ENCODE measurements around the gene TMEM143.

The TMEM143 gene

GRCh38 chr19:48355365-48355954, 8.3 kb downstream of the TMEM143 start:
- no peak overlapping the region for H3K4me3 ChIP-seq (ENCODE audit: low read length)
- DNase-seq (ENCODE audit: low read depth), result no peak
- TF ChIP-seq, protein P1, sequence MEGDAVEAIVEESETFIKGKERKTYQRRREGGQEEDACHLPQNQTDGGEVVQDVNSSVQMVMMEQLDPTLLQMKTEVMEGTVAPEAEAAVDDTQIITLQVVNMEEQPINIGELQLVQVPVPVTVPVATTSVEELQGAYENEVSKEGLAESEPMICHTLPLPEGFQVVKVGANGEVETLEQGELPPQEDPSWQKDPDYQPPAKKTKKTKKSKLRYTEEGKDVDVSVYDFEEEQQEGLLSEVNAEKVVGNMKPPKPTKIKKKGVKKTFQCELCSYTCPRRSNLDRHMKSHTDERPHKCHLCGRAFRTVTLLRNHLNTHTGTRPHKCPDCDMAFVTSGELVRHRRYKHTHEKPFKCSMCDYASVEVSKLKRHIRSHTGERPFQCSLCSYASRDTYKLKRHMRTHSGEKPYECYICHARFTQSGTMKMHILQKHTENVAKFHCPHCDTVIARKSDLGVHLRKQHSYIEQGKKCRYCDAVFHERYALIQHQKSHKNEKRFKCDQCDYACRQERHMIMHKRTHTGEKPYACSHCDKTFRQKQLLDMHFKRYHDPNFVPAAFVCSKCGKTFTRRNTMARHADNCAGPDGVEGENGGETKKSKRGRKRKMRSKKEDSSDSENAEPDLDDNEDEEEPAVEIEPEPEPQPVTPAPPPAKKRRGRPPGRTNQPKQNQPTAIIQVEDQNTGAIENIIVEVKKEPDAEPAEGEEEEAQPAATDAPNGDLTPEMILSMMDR (conservative IDR thresholded peaks at IDR 0.05; ENCODE audit: low read length), result no peak

DNA sequence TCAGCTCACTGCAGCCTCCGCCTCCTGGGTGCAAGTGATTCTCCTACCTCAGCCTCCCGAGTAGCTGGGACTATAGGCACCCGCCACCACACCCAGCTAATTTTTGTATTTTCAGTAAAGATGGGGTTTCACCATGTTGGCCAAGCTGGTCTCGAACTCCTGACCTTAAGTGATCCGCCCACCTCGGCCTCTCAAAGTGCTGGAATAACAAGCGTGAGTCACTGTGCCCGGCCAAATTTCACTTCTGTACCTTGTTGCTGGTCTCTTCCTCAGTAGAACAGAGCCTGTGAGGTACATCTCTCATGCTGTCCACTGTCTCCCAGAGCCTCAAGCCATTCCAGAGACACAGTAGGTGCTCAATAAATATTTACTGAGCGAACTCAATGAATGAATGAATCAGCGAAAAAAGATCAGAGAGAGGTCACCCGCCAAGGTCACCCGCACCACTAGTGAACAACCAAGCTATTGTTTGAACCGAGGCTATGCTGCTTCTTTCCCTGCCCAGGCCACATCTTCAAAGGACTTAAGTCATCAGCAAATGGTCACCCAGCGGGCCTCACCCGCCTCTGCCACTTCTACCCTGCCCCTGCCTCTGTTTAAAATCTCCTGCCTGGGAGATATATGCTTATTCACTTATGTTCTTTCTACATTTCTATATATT, 9.3 kb downstream of the TMEM143 start:
- no peak for DNase-seq (ENCODE audit: low read depth)

GRCh38 chr19:48353677-48354076, 10.1 kb downstream of the TMEM143 start:
- TF ChIP-seq, protein P1 (conservative IDR thresholded peaks at IDR 0.05; ENCODE audit: low read length), result no peak
- DNase-seq (ENCODE audit: low read depth), result no peak
- H3K4me3 ChIP-seq (ENCODE audit: low read length), result no peak overlapping the region

More for the DNA sequence above, 9.3 kb downstream of the TMEM143 start:
- H3K4me3 ChIP-seq (ENCODE audit: low read length), result no peak overlapping the region
- TF ChIP-seq, protein P1 (conservative IDR thresholded peaks at IDR 0.05; ENCODE audit: low read length), result no peak

DNA sequence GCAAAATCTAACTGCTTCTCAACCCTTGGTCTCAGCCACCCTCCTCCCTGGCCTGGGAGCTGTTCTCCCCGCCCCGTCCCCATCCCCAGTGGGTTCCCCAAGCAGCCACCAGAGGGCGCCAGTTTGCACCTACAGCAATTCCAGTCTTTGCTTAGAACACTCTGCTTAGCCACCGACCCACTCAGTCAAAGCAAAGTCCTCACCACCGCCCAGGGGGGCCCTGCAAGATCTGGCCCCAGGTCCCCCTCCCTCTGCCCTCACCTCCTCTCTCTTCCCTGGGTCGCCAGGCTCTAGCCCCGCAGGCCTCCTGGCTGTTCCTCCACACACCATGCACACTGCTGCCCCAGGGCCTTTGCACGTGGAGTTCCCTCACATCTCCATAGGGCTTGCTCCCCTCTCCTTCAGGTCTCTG, 12.4 kb downstream of the TMEM143 start:
- DNase-seq (ENCODE audit: low read depth), result peak; percentile 37
- no peak overlapping the region for H3K4me3 ChIP-seq (ENCODE audit: low read length)
- TF ChIP-seq, protein P1 (conservative IDR thresholded peaks at IDR 0.05; ENCODE audit: low read length), result peak; percentile 66

DNA sequence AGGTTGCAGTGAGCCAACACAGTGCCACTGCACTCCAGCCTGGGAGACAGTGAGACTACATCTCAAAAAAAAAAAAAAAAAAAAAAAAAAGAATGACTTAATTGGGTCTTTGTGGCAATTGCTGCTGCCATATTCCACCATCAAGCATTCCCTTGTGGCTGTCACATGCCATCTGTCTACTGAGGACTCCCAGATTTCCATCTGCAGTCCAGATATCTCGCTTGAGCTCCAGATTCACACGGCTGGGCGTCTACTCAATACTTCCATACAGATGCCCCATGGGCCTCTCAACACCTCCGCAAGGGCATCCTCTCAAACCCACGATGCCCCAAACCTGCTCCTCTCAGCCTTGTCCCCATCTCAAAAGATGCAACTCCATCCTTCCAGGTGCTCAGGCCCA, 12.9 kb downstream of the TMEM143 start:
- no peak overlapping the region for H3K4me3 ChIP-seq (ENCODE audit: low read length)
- no peak for DNase-seq (ENCODE audit: low read depth)
- TF ChIP-seq, protein P1 (conservative IDR thresholded peaks at IDR 0.05; ENCODE audit: low read length), result no peak

GRCh38 chr19:48348737-48349136, 15.0 kb downstream of the TMEM143 start:
- no peak overlapping the region for H3K4me3 ChIP-seq (ENCODE audit: low read length)
- DNase-seq (ENCODE audit: low read depth), result no peak

More at GRCh38 chr19:48348737-48349136, 15.0 kb downstream of the TMEM143 start:
- TF ChIP-seq, protein P1 (conservative IDR thresholded peaks at IDR 0.05; ENCODE audit: low read length), result no peak

All from AG10803 (cell line).